GM12864 (cell line): ENCODE results near the gene CCL17.
"Not testable (repeated sequence)": the region's sequence is repeated elsewhere in the genome, so short reads cannot be mapped to it uniquely, and the experiment has no call there.

Experiments
- DNase-seq: peaks from one replicate; pipeline ENCODE4 v3.0.0-alpha.2; 2011; ENCODE audit warnings: low read depth
- H3K4me3 ChIP-seq: 2 replicates; pipeline ENCODE4 v1.5.1; 2011; ENCODE audit warnings: mild to moderate bottlenecking, low read depth, low read length, control low read depth
- CTCF ChIP-seq: IDR thresholded peaks from 2 replicates; pipeline ENCODE4 v1.5.1; 2011; ENCODE audit warnings: low read depth, mild to moderate bottlenecking, moderate library complexity, low read length, control low read depth, inconsistent platforms; ENCODE audit errors: missing control alignments

CCL17 gene

GRCh38 chr16:57432505-57432904 is 27.9 kb downstream of the CCL17 start:
- no peak for DNase-seq

GRCh38 chr16:57432989-57433388 is 28.4 kb downstream of the CCL17 start:
- no peak for TF ChIP-seq CTCF
- no peak for DNase-seq
- H3K4me3 ChIP-seq, result no peak overlapping the region

More at GRCh38 chr16:57432505-57432904, 27.9 kb downstream of the CCL17 start:
- TF ChIP-seq CTCF, result no peak
- H3K4me3 ChIP-seq, result no peak overlapping the region

GRCh38 chr16:57434003-57434402 is 29.4 kb downstream of the CCL17 start:
- no peak for TF ChIP-seq CTCF
- no peak overlapping the region for H3K4me3 ChIP-seq
- no peak for DNase-seq

GRCh38 chr16:57435838-57436237 is 31.3 kb downstream of the CCL17 start:
- no peak for TF ChIP-seq CTCF
- H3K4me3 ChIP-seq, result no peak overlapping the region
- DNase-seq, result no peak

GRCh38 chr16:57439947-57440346 is 35.4 kb downstream of the CCL17 start:
- DNase-seq, H3K4me3 ChIP-seq: not testable (repeated sequence)

GRCh38 chr16:57440551-57440950 is 36.0 kb downstream of the CCL17 start:
- not testable (repeated sequence) for DNase-seq, H3K4me3 ChIP-seq

GRCh38 chr16:57444711-57445110 is 40.1 kb downstream of the CCL17 start:
- H3K4me3 ChIP-seq, result no peak overlapping the region
- no peak for DNase-seq
- TF ChIP-seq CTCF, result no peak

- no peak for TF ChIP-seq CTCF
- H3K4me3 ChIP-seq, result no peak overlapping the region
- no peak for DNase-seq
Measured at GRCh38 chr16:57445510-57445909, 40.9 kb downstream of the CCL17 start.
